Thyroid gland (tissue), 4 donors: ENCODE results near the gene AFP.

Experiments
- POLR2A ChIP-seq, 2 donors: fragments of 450-650 bp; IDR thresholded peaks; one replicate each; pipeline ENCODE4 v1.6.1; 2017; ENCODE audit warnings: antibody characterized with exemption in 2 of 2, mild to moderate bottlenecking in 2 of 2, moderate library complexity in 1 of 2
- TF ChIP-seq, protein P1 (sequence below), 6 experiments: fragments of 200-600 bp in 3 of 6; fragments of 450-650 bp in 3 of 6; sonication (generic) in 3 of 6; IDR thresholded peaks; one replicate each; pipeline ENCODE4 v1.5.1; 2016 to 2019; ENCODE audit warnings: antibody characterized with exemption in 6 of 6, mild to moderate bottlenecking in 2 of 6, inconsistent platforms in 1 of 6, moderate library complexity in 1 of 6

DNA sequence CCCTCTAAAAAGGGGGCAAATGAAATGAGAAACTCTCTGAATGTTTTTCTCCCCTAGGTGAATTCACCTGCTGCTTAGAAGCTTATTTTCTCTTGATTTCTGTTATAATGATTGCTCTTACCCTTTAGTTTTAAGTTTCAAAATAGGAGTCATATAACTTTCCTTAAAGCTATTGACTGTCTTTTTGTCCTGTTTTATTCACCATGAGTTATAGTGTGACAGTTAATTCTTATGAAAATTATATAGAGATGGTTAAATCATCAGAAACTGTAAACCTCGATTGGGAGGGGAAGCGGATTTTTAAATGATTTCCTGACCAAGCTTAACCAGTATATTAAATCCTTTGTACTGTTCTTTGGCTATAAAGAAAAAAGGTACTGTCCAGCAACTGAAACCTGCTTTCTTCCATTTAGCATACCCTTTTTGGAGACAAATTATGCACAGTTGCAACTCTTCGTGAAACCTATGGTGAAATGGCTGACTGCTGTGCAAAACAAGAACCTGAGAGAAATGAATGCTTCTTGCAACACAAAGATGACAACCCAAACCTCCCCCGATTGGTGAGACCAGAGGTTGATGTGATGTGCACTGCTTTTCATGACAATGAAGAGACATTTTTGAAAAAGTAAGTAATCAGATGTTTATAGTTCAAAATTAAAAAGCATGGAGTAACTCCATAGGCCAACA lies 27.7 kb upstream of the AFP start:
- no peak for TF ChIP-seq POLR2A (IDR thresholded peaks at IDR 0.05)
- TF ChIP-seq, protein P1, sequence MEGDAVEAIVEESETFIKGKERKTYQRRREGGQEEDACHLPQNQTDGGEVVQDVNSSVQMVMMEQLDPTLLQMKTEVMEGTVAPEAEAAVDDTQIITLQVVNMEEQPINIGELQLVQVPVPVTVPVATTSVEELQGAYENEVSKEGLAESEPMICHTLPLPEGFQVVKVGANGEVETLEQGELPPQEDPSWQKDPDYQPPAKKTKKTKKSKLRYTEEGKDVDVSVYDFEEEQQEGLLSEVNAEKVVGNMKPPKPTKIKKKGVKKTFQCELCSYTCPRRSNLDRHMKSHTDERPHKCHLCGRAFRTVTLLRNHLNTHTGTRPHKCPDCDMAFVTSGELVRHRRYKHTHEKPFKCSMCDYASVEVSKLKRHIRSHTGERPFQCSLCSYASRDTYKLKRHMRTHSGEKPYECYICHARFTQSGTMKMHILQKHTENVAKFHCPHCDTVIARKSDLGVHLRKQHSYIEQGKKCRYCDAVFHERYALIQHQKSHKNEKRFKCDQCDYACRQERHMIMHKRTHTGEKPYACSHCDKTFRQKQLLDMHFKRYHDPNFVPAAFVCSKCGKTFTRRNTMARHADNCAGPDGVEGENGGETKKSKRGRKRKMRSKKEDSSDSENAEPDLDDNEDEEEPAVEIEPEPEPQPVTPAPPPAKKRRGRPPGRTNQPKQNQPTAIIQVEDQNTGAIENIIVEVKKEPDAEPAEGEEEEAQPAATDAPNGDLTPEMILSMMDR (IDR thresholded peaks at IDR 0.05) = no peak
